DMS79 (cell line): ENCODE measurements around the gene UBR1.
"Not testable (repeated sequence)": the region's sequence is repeated elsewhere in the genome, so short reads cannot be mapped to it uniquely, and the experiment has no call there.

Source experiments
- DNase-seq: peaks from one replicate; lab custom pipeline; 2025; lab: John Stamatoyannopoulos, UW

The UBR1 gene

GRCh38 chr15:42914728-42915497, 190.9 kb downstream of the UBR1 start:
- DNase-seq, result no peak

GRCh38 chr15:42911058-42911592, 194.7 kb downstream of the UBR1 start:
- no peak for DNase-seq

DNA sequence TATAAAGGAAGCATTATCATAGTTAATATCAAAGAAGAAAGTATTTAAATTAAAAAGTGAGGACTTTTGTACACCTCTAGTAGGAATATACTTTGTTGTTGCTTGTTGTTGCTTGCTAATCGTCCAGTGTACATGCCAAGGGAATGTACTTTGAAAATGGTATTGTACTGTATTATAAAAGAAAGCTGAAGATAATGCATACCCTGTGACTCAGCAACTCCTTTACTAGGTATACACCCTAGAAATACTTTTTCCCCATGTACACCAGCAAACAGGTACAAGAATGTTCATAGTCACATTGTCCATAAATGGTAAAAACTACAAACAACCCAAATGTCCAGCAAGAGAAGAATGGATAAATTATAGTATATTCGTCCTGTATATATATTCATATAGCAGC, 197.3 kb downstream of the UBR1 start:
- DNase-seq, result no peak

DNA sequence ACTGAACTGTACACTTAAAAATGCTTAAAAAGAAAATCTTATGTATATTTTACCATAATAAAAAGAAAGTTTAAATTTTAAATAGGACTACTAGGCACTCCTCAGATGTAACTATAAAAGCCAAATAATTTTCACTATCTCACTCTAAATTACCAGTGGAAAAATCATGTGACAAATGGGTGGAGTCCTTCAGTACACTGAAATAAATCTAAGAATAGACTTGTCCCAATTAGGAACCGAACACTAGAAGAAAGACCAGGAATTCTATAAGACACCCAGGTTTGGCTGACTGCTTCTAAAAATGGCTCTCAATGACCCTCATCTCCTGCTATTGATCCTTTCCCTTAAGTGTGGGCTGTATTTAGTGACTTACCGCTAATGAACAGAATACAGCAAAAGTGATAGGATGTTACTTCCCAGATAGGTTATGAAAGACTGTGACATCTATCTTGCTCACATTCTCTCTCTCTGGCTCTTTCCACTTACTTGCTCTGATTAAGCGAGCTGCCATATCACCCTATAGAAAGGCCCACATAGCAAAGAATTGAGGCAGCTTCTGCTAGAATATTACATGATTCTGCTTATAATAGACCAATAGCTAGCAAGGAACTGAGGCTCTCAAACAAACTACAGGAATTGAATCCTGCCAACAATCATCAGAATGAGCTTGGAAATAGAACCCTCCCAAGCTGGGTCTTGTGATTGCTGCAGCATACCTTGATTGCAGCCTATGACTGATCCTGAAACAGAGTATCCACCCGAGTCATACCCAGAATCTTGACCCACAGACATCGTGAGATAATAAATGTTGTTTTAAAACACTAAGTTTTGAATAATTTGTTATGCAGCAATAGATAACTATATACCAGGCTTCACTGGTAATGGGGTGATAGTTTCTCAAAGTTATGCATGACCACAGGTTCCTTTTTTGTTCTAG, 202.2 kb downstream of the UBR1 start:
- DNase-seq, result no peak

DNA sequence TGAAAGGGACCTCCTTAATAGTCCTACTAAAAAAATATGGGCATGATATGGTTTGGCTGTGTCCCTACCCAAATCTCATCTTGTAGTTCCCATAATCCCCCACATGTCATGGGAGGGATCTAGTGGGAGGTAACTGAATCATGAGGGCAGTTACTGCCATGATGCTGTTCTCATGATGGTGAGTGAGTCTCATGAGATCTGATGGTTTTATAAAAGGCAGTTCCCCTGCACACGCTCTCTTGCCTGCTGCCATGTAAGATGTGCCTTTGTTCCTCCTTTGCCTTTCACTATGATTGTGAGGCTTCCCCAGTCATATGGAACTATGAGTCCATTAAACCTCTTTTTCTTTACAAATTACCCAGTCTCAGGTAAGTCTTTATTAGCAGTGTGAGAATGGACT, 211.9 kb downstream of the UBR1 start:
- DNase-seq, result not testable (repeated sequence)
